DOHH2 (cell line): ENCODE measurements around the gene ZNF536.

Experiments
- CTCF ChIP-seq: fragments of 200-600 bp; sonication (generic); IDR thresholded peaks from one replicate; pipeline ENCODE4 v1.5.1; 2014; ENCODE audit warnings: antibody characterized with exemption, mild to moderate bottlenecking, low read depth, low read length; ENCODE audit not compliant: poor library complexity, severe bottlenecking
- EZH2phosphoT487 ChIP-seq: fragments of 200-600 bp; sonication (generic); IDR thresholded peaks from 2 replicates; pipeline ENCODE4 v1.6.1; 2017; ENCODE audit warnings: borderline replicate concordance, mild to moderate bottlenecking, antibody characterized with exemption, low read length, moderate library complexity, mixed read lengths

- TF ChIP-seq CTCF (no peak), EZH2phosphoT487 (no peak)
Observed at GRCh38 chr19:30482956-30483355, 110.8 kb downstream of the ZNF536 start.
